HepG2 (cell line): Measurements from ENCODE around the gene VSTM5.

Experiments used
- CHCHD3 ChIP-seq: sonication (generic); formaldehyde crosslinking; IDR thresholded peaks from 2 replicates; pipeline ENCODE4 v1.8.0; 2022; ENCODE audit warnings: mild to moderate bottlenecking, missing genetic modification reagents, moderate library complexity
- EP300 ChIP-seq, 3 experiments: sonication (generic) in 1 of 3; formaldehyde crosslinking in 1 of 3; IDR thresholded peaks; 2 replicates each; pipeline versions ENCODE4 v1.5.1 to v1.6.1; 2011 to 2020; ENCODE audit warnings: low read depth in 2 of 3, low read length in 2 of 3, borderline replicate concordance in 1 of 3, improper control_type of control experiment in 1 of 3, mild to moderate bottlenecking in 1 of 3, missing genetic modification reagents in 1 of 3, moderate library complexity in 1 of 3
- MIER2 ChIP-seq: IDR thresholded peaks from 2 replicates; pipeline ENCODE4 v1.6.1; 2016; ENCODE audit warnings: missing biosample characterization, missing genetic modification reagents
- NR1H2 ChIP-seq: sonication (generic); formaldehyde crosslinking; IDR thresholded peaks from 2 replicates; pipeline ENCODE4 v1.8.1; 2022; ENCODE audit warnings: low read depth, missing genetic modification reagents, borderline replicate concordance
- NR3C1 ChIP-seq: sonication (generic); formaldehyde crosslinking; IDR thresholded peaks from 2 replicates; pipeline ENCODE4 v1.4.0; 2020; ENCODE audit warnings: missing genetic modification reagents
- POLR2AphosphoS5 ChIP-seq: IDR thresholded peaks from 2 replicates; pipeline ENCODE4 v1.6.1; 2012; ENCODE audit warnings: low read depth, low read length
- SIN3A ChIP-seq: IDR thresholded peaks from 2 replicates; pipeline ENCODE4 v1.6.1; 2011; ENCODE audit warnings: low read depth, mild to moderate bottlenecking, control low read depth, low read length, borderline replicate concordance
- TF ChIP-seq, protein P1 (sequence below): IDR thresholded peaks from 2 replicates; pipeline ENCODE4 v1.6.1; 2012; ENCODE audit warnings: low read depth, low read length, improper control_type of control experiment
- TF ChIP-seq, protein P2 (sequence below): IDR thresholded peaks from 2 replicates; pipeline ENCODE4 v1.6.1; 2016
- TF ChIP-seq, protein P3 (sequence below): IDR thresholded peaks from 2 replicates; pipeline ENCODE4 v1.6.1; 2016; ENCODE audit warnings: low read depth
- TF ChIP-seq, protein P4 (sequence below): sonication (generic); formaldehyde crosslinking; IDR thresholded peaks from 2 replicates; pipeline ENCODE4 v1.5.0; 2020; ENCODE audit warnings: mild to moderate bottlenecking, missing genetic modification reagents, moderate library complexity
- TF ChIP-seq, protein P5 (sequence below), 2 experiments: IDR thresholded peaks; 2 replicates each; pipeline ENCODE4 v1.6.1; 2011 to 2012; ENCODE audit warnings: low read length in 2 of 2, borderline replicate concordance in 1 of 2, low read depth in 1 of 2, mild to moderate bottlenecking in 1 of 2, moderate library complexity in 1 of 2

DNA sequence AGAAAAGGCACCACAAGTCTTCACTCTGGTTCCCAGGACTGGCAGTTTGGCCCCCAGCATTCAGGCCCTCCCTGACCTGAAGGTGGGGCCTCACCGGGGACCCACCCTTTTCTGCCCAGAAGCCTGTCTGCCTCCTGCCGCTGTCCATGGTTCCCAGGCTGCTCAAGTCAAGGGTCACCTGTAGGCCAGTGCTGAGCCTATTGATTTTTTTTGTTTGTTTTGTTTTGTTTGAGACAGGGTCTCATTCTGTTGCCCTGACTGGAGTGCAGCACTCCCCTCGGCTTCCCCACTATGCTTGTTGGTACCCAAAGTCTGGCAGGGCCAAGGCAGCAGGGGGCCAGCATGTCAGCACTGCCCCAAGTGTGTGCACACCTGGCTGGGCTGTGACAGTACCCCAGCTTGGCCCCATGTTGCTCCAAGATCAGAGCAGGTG lies 77.4 kb downstream of the VSTM5 start:
- TF ChIP-seq SIN3A (peak; percentile 86; the same call in 1 of the 2 replicates), MIER2 (peak; percentile 99), EP300 (IDR thresholded peaks at IDR 0.05; ENCODE audit: low read depth in 2 of 2, low read length in 2 of 2) (peak in 1 of 2 experiments; percentile 11; a peak in 1 of 4 replicates), EP300 (CRISPR knock-in tag; IDR thresholded peaks at IDR 0.05; ENCODE audit: borderline replicate concordance) (no peak), POLR2AphosphoS5 (no peak), NR3C1 (CRISPR knock-in tag) (no peak), CHCHD3 (CRISPR knock-in tag) (no peak), NR1H2 (CRISPR knock-in tag) (peak; percentile 58; the same call in 1 of the 2 replicates)
- TF ChIP-seq, protein P1, sequence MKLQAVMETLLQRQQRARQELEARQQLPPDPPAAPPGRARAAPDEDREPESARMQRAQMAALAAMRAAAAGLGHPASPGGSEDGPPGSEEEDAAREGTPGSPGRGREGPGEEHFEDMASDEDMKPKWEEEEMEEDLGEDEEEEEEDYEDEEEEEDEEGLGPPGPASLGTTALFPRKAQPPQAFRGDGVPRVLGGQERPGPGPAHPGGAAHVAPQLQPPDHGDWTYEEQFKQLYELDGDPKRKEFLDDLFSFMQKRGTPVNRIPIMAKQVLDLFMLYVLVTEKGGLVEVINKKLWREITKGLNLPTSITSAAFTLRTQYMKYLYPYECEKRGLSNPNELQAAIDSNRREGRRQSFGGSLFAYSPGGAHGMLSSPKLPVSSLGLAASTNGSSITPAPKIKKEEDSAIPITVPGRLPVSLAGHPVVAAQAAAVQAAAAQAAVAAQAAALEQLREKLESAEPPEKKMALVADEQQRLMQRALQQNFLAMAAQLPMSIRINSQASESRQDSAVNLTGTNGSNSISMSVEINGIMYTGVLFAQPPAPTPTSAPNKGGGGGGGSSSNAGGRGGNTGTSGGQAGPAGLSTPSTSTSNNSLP = no peak
- TF ChIP-seq, protein P2, sequence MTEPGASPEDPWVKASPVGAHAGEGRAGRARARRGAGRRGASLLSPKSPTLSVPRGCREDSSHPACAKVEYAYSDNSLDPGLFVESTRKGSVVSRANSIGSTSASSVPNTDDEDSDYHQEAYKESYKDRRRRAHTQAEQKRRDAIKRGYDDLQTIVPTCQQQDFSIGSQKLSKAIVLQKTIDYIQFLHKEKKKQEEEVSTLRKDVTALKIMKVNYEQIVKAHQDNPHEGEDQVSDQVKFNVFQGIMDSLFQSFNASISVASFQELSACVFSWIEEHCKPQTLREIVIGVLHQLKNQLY (CRISPR knock-in tag) = no peak
- TF ChIP-seq, protein P3, sequence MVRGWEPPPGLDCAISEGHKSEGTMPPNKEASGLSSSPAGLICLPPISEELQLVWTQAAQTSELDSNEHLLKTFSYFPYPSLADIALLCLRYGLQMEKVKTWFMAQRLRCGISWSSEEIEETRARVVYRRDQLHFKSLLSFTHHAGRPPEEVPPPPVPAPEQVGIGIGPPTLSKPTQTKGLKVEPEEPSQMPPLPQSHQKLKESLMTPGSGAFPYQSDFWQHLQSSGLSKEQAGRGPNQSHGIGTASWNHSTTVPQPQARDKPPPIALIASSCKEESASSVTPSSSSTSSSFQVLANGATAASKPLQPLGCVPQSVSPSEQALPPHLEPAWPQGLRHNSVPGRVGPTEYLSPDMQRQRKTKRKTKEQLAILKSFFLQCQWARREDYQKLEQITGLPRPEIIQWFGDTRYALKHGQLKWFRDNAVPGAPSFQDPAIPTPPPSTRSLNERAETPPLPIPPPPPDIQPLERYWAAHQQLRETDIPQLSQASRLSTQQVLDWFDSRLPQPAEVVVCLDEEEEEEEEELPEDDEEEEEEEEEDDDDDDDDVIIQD (CRISPR knock-in tag) = peak; percentile 72; the same call in 1 of the 2 replicates
- TF ChIP-seq, protein P4, sequence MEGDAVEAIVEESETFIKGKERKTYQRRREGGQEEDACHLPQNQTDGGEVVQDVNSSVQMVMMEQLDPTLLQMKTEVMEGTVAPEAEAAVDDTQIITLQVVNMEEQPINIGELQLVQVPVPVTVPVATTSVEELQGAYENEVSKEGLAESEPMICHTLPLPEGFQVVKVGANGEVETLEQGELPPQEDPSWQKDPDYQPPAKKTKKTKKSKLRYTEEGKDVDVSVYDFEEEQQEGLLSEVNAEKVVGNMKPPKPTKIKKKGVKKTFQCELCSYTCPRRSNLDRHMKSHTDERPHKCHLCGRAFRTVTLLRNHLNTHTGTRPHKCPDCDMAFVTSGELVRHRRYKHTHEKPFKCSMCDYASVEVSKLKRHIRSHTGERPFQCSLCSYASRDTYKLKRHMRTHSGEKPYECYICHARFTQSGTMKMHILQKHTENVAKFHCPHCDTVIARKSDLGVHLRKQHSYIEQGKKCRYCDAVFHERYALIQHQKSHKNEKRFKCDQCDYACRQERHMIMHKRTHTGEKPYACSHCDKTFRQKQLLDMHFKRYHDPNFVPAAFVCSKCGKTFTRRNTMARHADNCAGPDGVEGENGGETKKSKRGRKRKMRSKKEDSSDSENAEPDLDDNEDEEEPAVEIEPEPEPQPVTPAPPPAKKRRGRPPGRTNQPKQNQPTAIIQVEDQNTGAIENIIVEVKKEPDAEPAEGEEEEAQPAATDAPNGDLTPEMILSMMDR (CRISPR knock-in tag) = no peak
- TF ChIP-seq, protein P5, sequence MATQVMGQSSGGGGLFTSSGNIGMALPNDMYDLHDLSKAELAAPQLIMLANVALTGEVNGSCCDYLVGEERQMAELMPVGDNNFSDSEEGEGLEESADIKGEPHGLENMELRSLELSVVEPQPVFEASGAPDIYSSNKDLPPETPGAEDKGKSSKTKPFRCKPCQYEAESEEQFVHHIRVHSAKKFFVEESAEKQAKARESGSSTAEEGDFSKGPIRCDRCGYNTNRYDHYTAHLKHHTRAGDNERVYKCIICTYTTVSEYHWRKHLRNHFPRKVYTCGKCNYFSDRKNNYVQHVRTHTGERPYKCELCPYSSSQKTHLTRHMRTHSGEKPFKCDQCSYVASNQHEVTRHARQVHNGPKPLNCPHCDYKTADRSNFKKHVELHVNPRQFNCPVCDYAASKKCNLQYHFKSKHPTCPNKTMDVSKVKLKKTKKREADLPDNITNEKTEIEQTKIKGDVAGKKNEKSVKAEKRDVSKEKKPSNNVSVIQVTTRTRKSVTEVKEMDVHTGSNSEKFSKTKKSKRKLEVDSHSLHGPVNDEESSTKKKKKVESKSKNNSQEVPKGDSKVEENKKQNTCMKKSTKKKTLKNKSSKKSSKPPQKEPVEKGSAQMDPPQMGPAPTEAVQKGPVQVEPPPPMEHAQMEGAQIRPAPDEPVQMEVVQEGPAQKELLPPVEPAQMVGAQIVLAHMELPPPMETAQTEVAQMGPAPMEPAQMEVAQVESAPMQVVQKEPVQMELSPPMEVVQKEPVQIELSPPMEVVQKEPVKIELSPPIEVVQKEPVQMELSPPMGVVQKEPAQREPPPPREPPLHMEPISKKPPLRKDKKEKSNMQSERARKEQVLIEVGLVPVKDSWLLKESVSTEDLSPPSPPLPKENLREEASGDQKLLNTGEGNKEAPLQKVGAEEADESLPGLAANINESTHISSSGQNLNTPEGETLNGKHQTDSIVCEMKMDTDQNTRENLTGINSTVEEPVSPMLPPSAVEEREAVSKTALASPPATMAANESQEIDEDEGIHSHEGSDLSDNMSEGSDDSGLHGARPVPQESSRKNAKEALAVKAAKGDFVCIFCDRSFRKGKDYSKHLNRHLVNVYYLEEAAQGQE (IDR thresholded peaks at IDR 0.05; ENCODE audit: borderline replicate concordance in 1 of 2, low read depth in 1 of 2, low read length in 2 of 2) = peak; percentile 91 to 99
